Activated naive CD8-positive, alpha-beta T cell treated with anti-CD3 and anti-CD28 coated beads, Interleukin-2, amount 50 U/mL, for 24 hours (primary cell): ENCODE data around the gene SLC35C1.
"Not testable (repeated sequence)": the region's sequence is repeated elsewhere in the genome, so short reads cannot be mapped to it uniquely, and the experiment has no call there.

ENCODE experiments used
- ATAC-seq: fragments of 150-1000 bp; cut with Tn5 transposase; one replicate; pipeline ENCODE4 v1.10.0; 2021
- DNase-seq: peaks from one replicate; pipeline ENCODE4 v3.0.0; 2021
- H3K27ac Mint-ChIP-seq: one replicate; pipeline ENCODE4 v1.8.0; 2021; ENCODE audit warnings: mild to moderate bottlenecking, mixed read lengths
- H3K27me3 Mint-ChIP-seq: one replicate; pipeline ENCODE4 v1.8.0; 2021; ENCODE audit warnings: mixed read lengths
- H3K36me3 Mint-ChIP-seq: one replicate; pipeline ENCODE4 v1.8.0; 2021; ENCODE audit warnings: low read depth, mixed read lengths
- H3K4me1 Mint-ChIP-seq: one replicate; pipeline ENCODE4 v1.8.0; 2021; ENCODE audit warnings: mixed read lengths
- H3K4me3 Mint-ChIP-seq: one replicate; pipeline ENCODE4 v1.8.0; 2021; ENCODE audit warnings: mild to moderate bottlenecking, moderate library complexity, mixed read lengths
- H3K9me3 Mint-ChIP-seq: one replicate; pipeline ENCODE4 v1.8.0; 2021; ENCODE audit warnings: mixed read lengths

The SLC35C1 gene

GRCh38 chr11:45811571-45812290, 6.8 kb downstream of the SLC35C1 start:
- peaks cover 29% of the 10 kb centered on the region for H3K4me1 Mint-ChIP-seq
- no peaks in the 10 kb centered on the region for H3K27me3 Mint-ChIP-seq
- DNase-seq (no peak), ATAC-seq (no peak)
- no peaks in the 10 kb centered on the region for H3K9me3 Mint-ChIP-seq
- no peak overlapping the region for H3K4me3 Mint-ChIP-seq
- peaks cover 3% of the 10 kb centered on the region for H3K36me3 Mint-ChIP-seq
- no peak overlapping the region for H3K27ac Mint-ChIP-seq

GRCh38 chr11:45812581-45813548, 7.9 kb downstream of the SLC35C1 start:
- no peaks in the 10 kb centered on the region for H3K27me3 Mint-ChIP-seq
- no peaks in the 10 kb centered on the region for H3K9me3 Mint-ChIP-seq
- H3K4me1 Mint-ChIP-seq = peaks cover 18% of the 10 kb centered on the region
- H3K27ac Mint-ChIP-seq = peak overlapping the region; percentile 67
- peaks cover 3% of the 10 kb centered on the region for H3K36me3 Mint-ChIP-seq
- no peak overlapping the region for H3K4me3 Mint-ChIP-seq
- no peak for DNase-seq
- ATAC-seq = peak; percentile 49

GRCh38 chr11:45815747-45816146, 10.8 kb downstream of the SLC35C1 start:
- Mint-ChIP-seq H3K27me3 (no peaks in the 10 kb centered on the region), H3K4me3 (no peak overlapping the region), H3K4me1 (peaks cover 6% of the 10 kb centered on the region), H3K9me3 (no peaks in the 10 kb centered on the region), H3K36me3 (no peaks in the 10 kb centered on the region), H3K27ac (no peak overlapping the region)
- DNase-seq (no peak), ATAC-seq (no peak)

GRCh38 chr11:45816614-45817013, 11.7 kb downstream of the SLC35C1 start:
- ATAC-seq = no peak
- no peak overlapping the region for H3K4me3 Mint-ChIP-seq

GRCh38 chr11:45817191-45817590, 12.2 kb downstream of the SLC35C1 start:
- DNase-seq (no peak), ATAC-seq (no peak)
- peaks cover 6% of the 10 kb centered on the region for H3K4me1 Mint-ChIP-seq
- no peaks in the 10 kb centered on the region for H3K27me3 Mint-ChIP-seq
- H3K9me3 Mint-ChIP-seq = no peaks in the 10 kb centered on the region
- no peak overlapping the region for H3K4me3 Mint-ChIP-seq
- H3K27ac Mint-ChIP-seq = no peak overlapping the region
- no peaks in the 10 kb centered on the region for H3K36me3 Mint-ChIP-seq

More at GRCh38 chr11:45816614-45817013, 11.7 kb downstream of the SLC35C1 start:
- Mint-ChIP-seq H3K4me1 (peaks cover 6% of the 10 kb centered on the region), H3K9me3 (no peaks in the 10 kb centered on the region), H3K36me3 (no peaks in the 10 kb centered on the region), H3K27ac (no peak overlapping the region), H3K27me3 (no peaks in the 10 kb centered on the region)
- DNase-seq = no peak

- no peaks in the 10 kb centered on the region for H3K36me3 Mint-ChIP-seq
- no peaks in the 10 kb centered on the region for H3K4me1 Mint-ChIP-seq
- no peaks in the 10 kb centered on the region for H3K9me3 Mint-ChIP-seq
- DNase-seq (no peak), ATAC-seq (no peak)
- H3K4me3 Mint-ChIP-seq = no peak overlapping the region
- no peaks in the 10 kb centered on the region for H3K27me3 Mint-ChIP-seq
- H3K27ac Mint-ChIP-seq = no peak overlapping the region
Observed at GRCh38 chr11:45818961-45819605, 14.1 kb downstream of the SLC35C1 start.

GRCh38 chr11:45820211-45820857, 15.4 kb downstream of the SLC35C1 start:
- no peak for ATAC-seq
- H3K27me3 Mint-ChIP-seq = no peaks in the 10 kb centered on the region
- no peak for DNase-seq
- no peaks in the 10 kb centered on the region for H3K4me1 Mint-ChIP-seq
- no peaks in the 10 kb centered on the region for H3K36me3 Mint-ChIP-seq
- H3K4me3 Mint-ChIP-seq = no peak overlapping the region
- no peak overlapping the region for H3K27ac Mint-ChIP-seq
- H3K9me3 Mint-ChIP-seq = no peaks in the 10 kb centered on the region

- H3K27me3 Mint-ChIP-seq = peaks cover 13% of the 10 kb centered on the region
- not testable (repeated sequence) for H3K9me3 Mint-ChIP-seq, DNase-seq, H3K4me1 Mint-ChIP-seq, H3K27ac Mint-ChIP-seq, H3K36me3 Mint-ChIP-seq, ATAC-seq, H3K4me3 Mint-ChIP-seq
Observed at GRCh38 chr11:45826492-45826891, 21.5 kb downstream of the SLC35C1 start.

GRCh38 chr11:45827123-45827522, 22.2 kb downstream of the SLC35C1 start:
- H3K27me3 Mint-ChIP-seq = peaks cover 13% of the 10 kb centered on the region
- H3K4me1 Mint-ChIP-seq = no peaks in the 10 kb centered on the region
- no peak overlapping the region for H3K4me3 Mint-ChIP-seq
- no peak overlapping the region for H3K27ac Mint-ChIP-seq
- no peak for ATAC-seq
- no peaks in the 10 kb centered on the region for H3K9me3 Mint-ChIP-seq
- no peak for DNase-seq
- no peaks in the 10 kb centered on the region for H3K36me3 Mint-ChIP-seq

- Mint-ChIP-seq H3K9me3 (no peaks in the 10 kb centered on the region), H3K4me3 (no peak overlapping the region), H3K4me1 (peaks cover 4% of the 10 kb centered on the region), H3K27ac (no peak overlapping the region), H3K27me3 (peaks cover 13% of the 10 kb centered on the region), H3K36me3 (no peaks in the 10 kb centered on the region)
- ATAC-seq (no peak), DNase-seq (no peak)
Observed at GRCh38 chr11:45828996-45829395, 24.0 kb downstream of the SLC35C1 start.

GRCh38 chr11:45830596-45830995, 25.6 kb downstream of the SLC35C1 start:
- H3K27me3 Mint-ChIP-seq = peaks cover 13% of the 10 kb centered on the region
- H3K4me1 Mint-ChIP-seq = peaks cover 11% of the 10 kb centered on the region
- ATAC-seq = no peak
- no peaks in the 10 kb centered on the region for H3K9me3 Mint-ChIP-seq
- no peaks in the 10 kb centered on the region for H3K36me3 Mint-ChIP-seq
- no peak for DNase-seq
- H3K27ac Mint-ChIP-seq = no peak overlapping the region
- H3K4me3 Mint-ChIP-seq = no peak overlapping the region

- Mint-ChIP-seq H3K9me3 (no peaks in the 10 kb centered on the region), H3K36me3 (no peaks in the 10 kb centered on the region), H3K4me1 (peaks cover 11% of the 10 kb centered on the region), H3K4me3 (no peak overlapping the region), H3K27ac (no peak overlapping the region), H3K27me3 (peaks cover 2% of the 10 kb centered on the region)
- ATAC-seq = no peak
- DNase-seq = no peak
Observed at GRCh38 chr11:45832811-45833441, 28.0 kb downstream of the SLC35C1 start.

GRCh38 chr11:45833761-45834160, 28.8 kb downstream of the SLC35C1 start:
- Mint-ChIP-seq H3K27ac (no peak overlapping the region), H3K4me1 (peaks cover 11% of the 10 kb centered on the region), H3K27me3 (no peaks in the 10 kb centered on the region), H3K9me3 (no peaks in the 10 kb centered on the region), H3K36me3 (no peaks in the 10 kb centered on the region), H3K4me3 (no peak overlapping the region)
- DNase-seq (no peak), ATAC-seq (no peak)

GRCh38 chr11:45834298-45834756, 29.4 kb downstream of the SLC35C1 start:
- no peaks in the 10 kb centered on the region for H3K27me3 Mint-ChIP-seq
- no peaks in the 10 kb centered on the region for H3K9me3 Mint-ChIP-seq
- ATAC-seq = peak; percentile 63
- H3K27ac Mint-ChIP-seq = no peak overlapping the region
- no peak overlapping the region for H3K4me3 Mint-ChIP-seq
- DNase-seq = no peak
- H3K4me1 Mint-ChIP-seq = peaks cover 11% of the 10 kb centered on the region
- no peaks in the 10 kb centered on the region for H3K36me3 Mint-ChIP-seq
